Activated naive CD4-positive, alpha-beta T cell treated with anti-CD3 and anti-CD28 coated beads, Interleukin-2, amount 10 ng/mL, durations not matched to agents 7 days and 5 days (primary cell): ENCODE results near the gene RGS12.
A peak's percentile ranks its signal among the peaks of the same experiment; 100 is the strongest.

Experiments used
- CTCF ChIA-PET: fragments of 350-600 bp; sonication (Branson Sonifier 250); formaldehyde crosslinking; loops from one replicate; lab custom pipeline; 2021; ENCODE audit warnings: antibody characterized with exemption; lab: Charles Lee
- DNase-seq: peaks from one replicate; pipeline ENCODE4 v3.0.0-alpha.2; 2020
- H3K27ac Mint-ChIP-seq: one replicate; pipeline ENCODE4 v1.8.0; 2021; ENCODE audit warnings: mild to moderate bottlenecking, moderate library complexity, mixed read lengths
- H3K27me3 Mint-ChIP-seq: one replicate; pipeline ENCODE4 v1.8.0; 2021; ENCODE audit warnings: mild to moderate bottlenecking, mixed read lengths
- H3K36me3 Mint-ChIP-seq: one replicate; pipeline ENCODE4 v1.8.0; 2021; ENCODE audit warnings: mixed read lengths
- H3K4me1 Mint-ChIP-seq: one replicate; pipeline ENCODE4 v1.8.0; 2021; ENCODE audit warnings: mixed read lengths
- H3K4me3 Mint-ChIP-seq: one replicate; pipeline ENCODE4 v1.8.0; 2021; ENCODE audit warnings: mild to moderate bottlenecking, moderate library complexity, mixed read lengths
- H3K9me3 Mint-ChIP-seq: one replicate; pipeline ENCODE4 v1.8.0; 2021; ENCODE audit warnings: mixed read lengths

RGS12 gene

DNA sequence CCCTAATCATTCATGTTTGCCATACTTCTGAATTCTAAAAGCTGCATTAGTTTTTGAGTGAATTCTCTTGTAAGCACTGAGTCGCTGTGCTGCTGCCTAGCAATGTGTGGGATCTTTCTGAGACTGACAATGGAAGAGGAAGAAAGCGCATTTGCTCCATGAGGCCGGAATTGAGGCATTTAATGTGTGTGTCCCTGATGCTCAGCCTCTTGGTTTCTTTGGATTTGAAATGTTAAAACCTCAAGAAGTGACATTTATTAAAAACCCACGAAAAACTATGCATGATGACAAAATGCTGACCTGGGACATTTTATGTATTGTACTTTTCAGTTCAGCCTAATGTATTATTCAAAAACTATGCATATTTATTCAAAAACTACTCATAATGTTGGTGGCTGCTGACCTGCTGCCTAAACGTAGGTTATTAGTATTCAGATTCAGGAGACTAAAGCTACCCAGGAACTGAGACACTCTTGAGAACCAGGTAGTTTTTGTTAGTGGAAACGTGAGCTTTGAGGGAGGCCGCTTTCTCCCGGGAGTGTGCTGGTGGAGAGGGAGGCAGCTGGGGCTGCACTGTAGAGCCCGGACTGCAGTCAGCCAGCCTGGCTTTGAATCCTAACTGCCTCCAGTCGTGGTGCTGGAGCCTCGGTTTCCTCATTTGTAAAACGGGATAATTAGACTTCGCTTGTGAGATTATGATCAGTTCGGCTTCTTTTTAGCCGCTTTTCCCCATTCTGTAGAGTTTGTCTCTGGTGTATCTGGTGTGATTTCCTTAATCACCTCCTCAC is 11.3 kb downstream of the RGS12 start:
- DNase-seq, result no peak
- Mint-ChIP-seq H3K36me3 (no peaks in the 10 kb centered on the region), H3K4me3 (no peak overlapping the region), H3K27ac (no peak overlapping the region), H3K27me3 (peaks cover 95% of the 10 kb centered on the region), H3K4me1 (peaks cover 53% of the 10 kb centered on the region), H3K9me3 (no peaks in the 10 kb centered on the region)
- CTCF ChIA-PET, result no interaction called here

DNA sequence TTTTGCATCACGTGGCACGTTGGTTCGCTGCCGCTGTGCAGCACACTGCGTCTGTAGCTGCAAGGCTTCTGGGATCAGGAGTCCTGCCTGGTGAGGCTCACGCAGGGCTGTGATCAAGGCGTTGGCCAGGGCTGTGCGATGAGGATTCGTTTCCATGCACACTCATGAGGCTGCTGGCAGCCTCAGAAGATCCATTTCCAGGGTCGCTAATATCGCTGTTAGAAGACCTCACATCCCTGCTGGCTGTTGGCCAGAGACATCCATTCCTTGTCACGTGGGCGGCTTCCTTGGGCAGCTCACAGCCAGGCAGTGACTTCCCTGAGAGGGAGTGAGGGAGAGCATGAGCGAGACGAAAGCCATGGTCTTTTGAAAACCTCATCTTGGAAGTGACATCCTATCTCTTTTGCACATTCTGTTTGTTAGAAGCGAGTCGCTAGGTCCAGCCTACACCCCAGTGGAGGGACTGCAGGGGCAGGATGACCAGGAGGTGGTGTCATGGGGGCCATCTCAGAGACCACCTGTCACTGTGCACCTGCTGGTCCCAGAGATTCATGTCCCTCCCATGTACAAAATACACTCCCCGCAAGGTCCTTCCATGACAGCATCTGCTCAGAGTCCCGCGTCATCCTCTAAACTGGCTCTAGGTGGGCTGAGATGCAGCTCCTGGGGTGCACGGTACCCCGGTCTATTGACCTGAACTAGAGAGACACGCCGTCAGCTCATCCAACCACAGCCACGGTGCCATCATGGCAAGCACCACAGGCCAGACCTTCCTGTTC is 12.2 kb downstream of the RGS12 start:
- no peaks in the 10 kb centered on the region for H3K36me3 Mint-ChIP-seq
- peak overlapping the region; percentile 19 for H3K4me3 Mint-ChIP-seq
- H3K27me3 Mint-ChIP-seq, result peaks cover 91% of the 10 kb centered on the region
- CTCF ChIA-PET, result no interaction called here
- no peaks in the 10 kb centered on the region for H3K9me3 Mint-ChIP-seq
- H3K4me1 Mint-ChIP-seq, result peaks cover 53% of the 10 kb centered on the region
- no peak for DNase-seq
- H3K27ac Mint-ChIP-seq, result peak overlapping the region; percentile 81

GRCh38 chr4:3305610-3306371 is 13.0 kb downstream of the RGS12 start:
- peak overlapping the region; percentile 81 for H3K27ac Mint-ChIP-seq
- CTCF ChIA-PET, result no interaction called here
- H3K9me3 Mint-ChIP-seq, result no peaks in the 10 kb centered on the region
- H3K4me3 Mint-ChIP-seq, result peak overlapping the region; percentile 19
- DNase-seq, result peak; percentile 52
- H3K4me1 Mint-ChIP-seq, result peaks cover 53% of the 10 kb centered on the region
- peaks cover 88% of the 10 kb centered on the region for H3K27me3 Mint-ChIP-seq
- no peaks in the 10 kb centered on the region for H3K36me3 Mint-ChIP-seq

GRCh38 chr4:3306450-3306849 is 13.6 kb downstream of the RGS12 start:
- H3K4me3 Mint-ChIP-seq, result no peak overlapping the region
- H3K27me3 Mint-ChIP-seq, result peaks cover 86% of the 10 kb centered on the region
- H3K9me3 Mint-ChIP-seq, result no peaks in the 10 kb centered on the region
- CTCF ChIA-PET, result no interaction called here
- peak overlapping the region; percentile 14 for H3K27ac Mint-ChIP-seq
- H3K4me1 Mint-ChIP-seq, result peaks cover 48% of the 10 kb centered on the region
- no peaks in the 10 kb centered on the region for H3K36me3 Mint-ChIP-seq
- no peak for DNase-seq

GRCh38 chr4:3307060-3307459 is 14.2 kb downstream of the RGS12 start:
- Mint-ChIP-seq H3K36me3 (no peaks in the 10 kb centered on the region), H3K4me1 (peaks cover 42% of the 10 kb centered on the region), H3K9me3 (no peaks in the 10 kb centered on the region), H3K27ac (no peak overlapping the region), H3K4me3 (no peak overlapping the region), H3K27me3 (peaks cover 86% of the 10 kb centered on the region)
- DNase-seq, result no peak
- CTCF ChIA-PET, result no interaction called here

DNA sequence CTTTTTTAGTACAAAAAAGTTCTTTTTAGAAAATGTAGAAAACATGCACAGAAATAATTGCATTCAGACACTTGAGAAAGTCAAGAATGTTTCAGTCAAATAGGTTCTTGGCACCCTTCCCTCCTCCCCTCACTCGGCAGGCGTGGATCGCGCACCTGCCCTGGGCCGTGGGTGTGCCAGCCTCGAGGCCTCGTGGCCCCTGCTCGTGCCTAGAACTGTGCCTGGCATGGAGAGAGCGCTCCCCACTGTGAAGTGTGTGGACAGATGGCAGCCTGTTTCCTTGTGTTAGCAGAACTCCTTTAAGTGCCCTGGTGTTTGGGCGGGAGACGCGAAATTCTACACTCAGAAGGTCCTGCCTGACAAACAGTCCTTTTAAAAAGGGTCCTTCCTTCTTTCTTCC is 14.7 kb downstream of the RGS12 start:
- Mint-ChIP-seq H3K9me3 (no peaks in the 10 kb centered on the region), H3K4me1 (peaks cover 38% of the 10 kb centered on the region), H3K27ac (no peak overlapping the region), H3K27me3 (peaks cover 85% of the 10 kb centered on the region), H3K4me3 (no peak overlapping the region), H3K36me3 (no peaks in the 10 kb centered on the region)
- no peak for DNase-seq
- CTCF ChIA-PET, result no interaction called here

DNA sequence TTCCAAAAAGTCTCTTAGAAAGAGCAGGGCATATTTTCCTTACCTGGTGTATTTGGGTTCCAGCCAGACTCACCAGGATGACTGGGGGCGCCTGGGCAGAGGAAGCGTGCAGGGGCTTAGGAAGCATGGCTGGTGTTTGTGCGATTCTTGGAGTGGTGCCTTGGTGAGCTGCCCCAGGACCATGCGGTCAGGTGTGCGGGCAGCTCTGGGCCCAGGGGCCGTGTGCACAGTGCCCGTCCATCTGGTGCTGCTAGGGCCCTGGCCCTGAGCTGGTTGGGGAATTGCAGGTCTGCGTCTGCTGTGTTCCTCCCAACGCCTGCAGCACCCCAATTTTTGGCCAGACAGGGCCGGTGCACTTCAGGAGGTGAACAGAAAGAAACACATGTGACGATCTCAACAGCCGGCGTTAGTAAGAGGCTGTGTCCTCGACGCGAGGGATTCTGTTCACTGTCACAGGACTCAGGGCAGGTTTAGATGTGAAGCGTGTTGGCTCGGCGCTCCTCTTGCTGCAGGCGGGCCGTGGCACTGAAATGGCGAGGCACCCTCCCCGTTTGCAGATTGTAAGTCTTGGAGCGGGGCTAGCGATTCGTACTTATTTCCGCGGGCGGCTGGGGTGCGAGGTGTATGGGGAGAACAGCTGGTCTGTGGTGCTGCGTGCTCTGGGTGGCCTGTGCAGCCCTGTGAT is 15.2 kb downstream of the RGS12 start:
- Mint-ChIP-seq H3K36me3 (no peaks in the 10 kb centered on the region), H3K9me3 (no peaks in the 10 kb centered on the region), H3K27ac (no peak overlapping the region), H3K27me3 (peaks cover 84% of the 10 kb centered on the region), H3K4me3 (no peak overlapping the region), H3K4me1 (peaks cover 32% of the 10 kb centered on the region)
- DNase-seq, result peak; percentile 21
- CTCF ChIA-PET, result no interaction called here

GRCh38 chr4:3308691-3309090 is 15.9 kb downstream of the RGS12 start:
- DNase-seq, result peak; percentile 15
- Mint-ChIP-seq H3K4me1 (peaks cover 26% of the 10 kb centered on the region), H3K27ac (no peak overlapping the region), H3K36me3 (no peaks in the 10 kb centered on the region), H3K27me3 (peaks cover 77% of the 10 kb centered on the region), H3K4me3 (no peak overlapping the region), H3K9me3 (no peaks in the 10 kb centered on the region)
- CTCF ChIA-PET, result interaction anchor here (0.7 kb wide), 1 partner anchor 247 kb away, joined by 3 read pairs; no protein-coding TSS in a partner anchor

DNA sequence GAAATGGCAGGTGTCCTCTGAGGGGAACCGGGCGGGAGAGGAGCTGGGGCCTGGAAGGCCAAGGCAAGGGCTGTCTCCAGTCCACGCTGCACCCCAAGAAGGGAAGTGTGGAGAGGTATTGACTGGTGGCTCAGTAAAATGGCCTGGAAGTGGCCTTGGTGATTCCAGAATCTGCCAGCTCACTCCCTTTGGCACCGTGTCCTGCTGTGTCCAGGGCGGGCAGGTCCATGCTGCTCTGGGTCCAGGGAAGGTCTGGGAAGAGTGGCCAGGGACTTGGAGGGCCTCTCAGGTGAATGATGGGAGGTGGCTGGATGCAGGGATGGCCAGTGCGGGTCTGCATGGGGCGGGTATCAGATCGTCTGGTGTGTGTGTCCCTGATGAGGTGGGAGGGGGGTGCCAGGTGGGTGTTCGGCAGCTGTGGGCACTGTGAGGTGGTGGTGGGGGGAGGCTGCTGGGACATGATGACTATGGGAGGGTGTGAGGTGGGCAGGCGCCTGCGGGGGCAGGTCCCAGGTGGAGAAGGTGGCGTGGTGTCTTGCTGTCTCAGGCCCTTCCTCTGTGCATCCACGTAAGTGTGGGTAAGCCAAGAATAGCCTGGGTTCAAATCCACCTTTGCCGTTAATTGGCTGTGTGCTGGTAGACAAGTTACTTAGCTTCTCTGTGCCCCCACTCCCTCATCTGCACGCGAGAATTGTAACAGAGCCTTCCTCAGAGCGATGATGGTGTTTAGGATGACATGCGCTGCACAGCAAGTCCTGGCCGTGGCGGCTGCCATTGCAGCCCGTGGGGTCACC is 17.7 kb downstream of the RGS12 start:
- Mint-ChIP-seq H3K36me3 (no peaks in the 10 kb centered on the region), H3K9me3 (no peaks in the 10 kb centered on the region), H3K4me3 (no peak overlapping the region), H3K27ac (no peak overlapping the region), H3K4me1 (peaks cover 8% of the 10 kb centered on the region), H3K27me3 (peaks cover 59% of the 10 kb centered on the region)
- CTCF ChIA-PET, result no interaction called here
- DNase-seq, result no peak

- Mint-ChIP-seq H3K4me1 (peaks cover 2% of the 10 kb centered on the region), H3K27ac (no peak overlapping the region), H3K4me3 (no peak overlapping the region), H3K27me3 (peaks cover 54% of the 10 kb centered on the region), H3K9me3 (no peaks in the 10 kb centered on the region), H3K36me3 (no peaks in the 10 kb centered on the region)
- DNase-seq, result no peak
- CTCF ChIA-PET, result no interaction called here
Observed at GRCh38 chr4:3311095-3311372, 18.2 kb downstream of the RGS12 start.

GRCh38 chr4:3311489-3312171 is 18.8 kb downstream of the RGS12 start:
- no peaks in the 10 kb centered on the region for H3K9me3 Mint-ChIP-seq
- CTCF ChIA-PET, result no interaction called here
- H3K4me3 Mint-ChIP-seq, result no peak overlapping the region

GRCh38 chr4:3312362-3312761 is 19.5 kb downstream of the RGS12 start:
- DNase-seq, result no peak
- Mint-ChIP-seq H3K9me3 (no peaks in the 10 kb centered on the region), H3K27ac (no peak overlapping the region), H3K36me3 (no peaks in the 10 kb centered on the region), H3K27me3 (peaks cover 41% of the 10 kb centered on the region), H3K4me3 (no peak overlapping the region), H3K4me1 (no peaks in the 10 kb centered on the region)
- CTCF ChIA-PET, result no interaction called here

More at GRCh38 chr4:3311489-3312171, 18.8 kb downstream of the RGS12 start:
- no peak for DNase-seq
- no peaks in the 10 kb centered on the region for H3K4me1 Mint-ChIP-seq
- H3K27ac Mint-ChIP-seq, result no peak overlapping the region
- H3K36me3 Mint-ChIP-seq, result no peaks in the 10 kb centered on the region
- H3K27me3 Mint-ChIP-seq, result peaks cover 48% of the 10 kb centered on the region

DNA sequence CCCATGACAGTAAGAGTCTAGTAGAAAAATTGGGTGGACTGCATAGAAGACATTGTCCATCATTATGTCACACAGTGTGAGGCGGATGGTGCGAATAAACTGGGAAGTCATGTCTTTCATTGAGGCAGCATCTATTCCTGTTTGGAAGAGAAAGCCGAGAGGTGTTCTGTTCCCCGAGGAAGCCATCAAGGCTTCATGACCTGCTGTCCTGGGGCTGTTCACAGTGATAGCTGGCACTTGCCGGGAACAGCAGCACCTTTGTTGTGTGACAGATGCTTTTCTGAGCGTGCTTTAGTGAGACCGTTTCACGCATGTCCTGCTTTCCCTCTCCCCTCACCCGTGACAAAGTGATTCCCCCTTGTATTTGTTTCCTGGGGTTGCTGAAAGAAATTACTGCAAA is 20.3 kb downstream of the RGS12 start:
- H3K27ac Mint-ChIP-seq, result no peak overlapping the region
- no peaks in the 10 kb centered on the region for H3K36me3 Mint-ChIP-seq
- H3K4me1 Mint-ChIP-seq, result no peaks in the 10 kb centered on the region
- CTCF ChIA-PET, result no interaction called here
- H3K9me3 Mint-ChIP-seq, result no peaks in the 10 kb centered on the region
- H3K4me3 Mint-ChIP-seq, result no peak overlapping the region
- peaks cover 33% of the 10 kb centered on the region for H3K27me3 Mint-ChIP-seq
- no peak for DNase-seq
